ENCODE data around the gene HAGHL. TPM values are rescaled to one million over a fixed set of nuclear protein-coding genes. Genes with fewer than 3 reads are reported as not detected.

The HAGHL gene
- polyA plus RNA-seq, 2 of the 4 experiments (the other 2 are of a cell fraction) = 4.4 to 22.0 TPM

- TF ChIP-seq HMGXB4 (CRISPR knock-in tag; IDR thresholded peaks at IDR 0.05; ENCODE audit: borderline replicate concordance) (no peak), CHD2 (IDR thresholded peaks at IDR 0.05; ENCODE audit: low read length, partially characterized antibody) (no peak), NFE2L2 (conservative IDR thresholded peaks at IDR 0.05; ENCODE audit: low read length) (no peak), RFX5 (IDR thresholded peaks at IDR 0.05) (no peak), KDM5A (IDR thresholded peaks at IDR 0.05) (no peak), HES2 (IDR thresholded peaks at IDR 0.05) (no peak), MAFK (IDR thresholded peaks at IDR 0.05; ENCODE audit: partially characterized antibody) (no peak), SREBF2 (IDR thresholded peaks at IDR 0.05) (no peak), ELK1 (IDR thresholded peaks at IDR 0.05; ENCODE audit: low read depth, low read length) (no peak), E2F6 (IDR thresholded peaks at IDR 0.05; ENCODE audit: borderline replicate concordance, low read depth) (no peak)
Observed at GRCh38 chr16:770411-770810, 43.5 kb downstream of the HAGHL start (continued).

GRCh38 chr16:772959-773358 lies 46.1 kb downstream of the HAGHL start:
- 88% methylated on average over 18 of the region's 18 CpGs for WGBS (ENCODE audit: missing lambda C conversion rate)
- TF ChIP-seq E2F6 (IDR thresholded peaks at IDR 0.05; ENCODE audit: borderline replicate concordance, low read depth) (no peak), HOXB13 (CRISPR knock-in tag; IDR thresholded peaks at IDR 0.05; ENCODE audit: low read depth) (no peak), SREBF2 (IDR thresholded peaks at IDR 0.05) (no peak), ELK1 (IDR thresholded peaks at IDR 0.05; ENCODE audit: low read depth, low read length) (no peak), HDAC2 (IDR thresholded peaks at IDR 0.05) (no peak), ZFP36 (IDR thresholded peaks at IDR 0.05; ENCODE audit: borderline replicate concordance, partially characterized antibody) (no peak), ZSCAN20 (CRISPR knock-in tag; IDR thresholded peaks at IDR 0.05) (no peak), ZNF302 (CRISPR knock-in tag; IDR thresholded peaks at IDR 0.05) (no peak), POLR2A (IDR thresholded peaks at IDR 0.05; ENCODE audit: low read length) (no peak)
- POLR2A ChIA-PET = interaction anchor here (1.3 kb wide), 1 partner anchor 16 kb away, joined by 3 read pairs; the partner anchor contains the start of genes CHTF18 and RPUSD1
- Histone ChIP-seq H3K4me3 (no peak overlapping the region), H3K9me3 (no peaks in the 10 kb centered on the region), H3K4me1 (peaks cover 7% of the 10 kb centered on the region), H3K4me2 (no peak overlapping the region), H3K27ac (no peak overlapping the region)
- no peak for DNase-seq (ENCODE audit: low read depth in 1 of 2, low spot score in 1 of 2)
- FAIRE-seq = no peak
- CTCF ChIA-PET = interaction anchor here (1.2 to 15.8 kb wide), 8 partner anchors 8 to 58 kb away, joined by 3 to 105 read pairs (median 6); partner anchors contain the start of genes CHTF18, CIAO3, METRN and MSLN
- ATAC-seq = no peak

GRCh38 chr16:774086-775001 lies 47.4 kb downstream of the HAGHL start:
- no peak for DNase-seq (ENCODE audit: low read depth in 1 of 2, low spot score in 1 of 2)
- H3K4me1 ChIP-seq = no peaks in the 10 kb centered on the region
- no peak overlapping the region for H3K4me3 ChIP-seq
- H3K27ac ChIP-seq = no peak overlapping the region
- H3K9me3 ChIP-seq = no peaks in the 10 kb centered on the region
- ChIA-PET CTCF (interaction anchor here (0.7 to 15.8 kb wide), 7 partner anchors 11 to 59 kb away, joined by 3 to 105 read pairs (median 6); partner anchors contain the start of genes CHTF18, CIAO3, METRN and MSLN), POLR2A (no interaction called here)
- ATAC-seq = no peak
- no peak for FAIRE-seq
- no peak overlapping the region for H3K4me2 ChIP-seq
- TF ChIP-seq ESRRA (IDR thresholded peaks at IDR 0.05; ENCODE audit: borderline replicate concordance, low read length) (no peak), SREBF2 (IDR thresholded peaks at IDR 0.05) (no peak), MAFK (IDR thresholded peaks at IDR 0.05; ENCODE audit: partially characterized antibody) (no peak), REST (IDR thresholded peaks at IDR 0.05) (no peak), POLR2A (IDR thresholded peaks at IDR 0.05; ENCODE audit: low read length) (no peak), CHD4 (IDR thresholded peaks at IDR 0.05; ENCODE audit: borderline replicate concordance) (no peak), EHF (CRISPR knock-in tag; IDR thresholded peaks at IDR 0.05) (no peak), RNF2 (IDR thresholded peaks at IDR 0.05; ENCODE audit: borderline replicate concordance, low read depth) (no peak)
- WGBS (ENCODE audit: missing lambda C conversion rate) = 77% methylated on average over 7 of the region's 46 CpGs
